Measurements from ENCODE around the gene CLCN1.
"Not testable (repeated sequence)": the region's sequence is repeated elsewhere in the genome, so short reads cannot be mapped to it uniquely, and the experiment has no call there.

The CLCN1 gene

DNA sequence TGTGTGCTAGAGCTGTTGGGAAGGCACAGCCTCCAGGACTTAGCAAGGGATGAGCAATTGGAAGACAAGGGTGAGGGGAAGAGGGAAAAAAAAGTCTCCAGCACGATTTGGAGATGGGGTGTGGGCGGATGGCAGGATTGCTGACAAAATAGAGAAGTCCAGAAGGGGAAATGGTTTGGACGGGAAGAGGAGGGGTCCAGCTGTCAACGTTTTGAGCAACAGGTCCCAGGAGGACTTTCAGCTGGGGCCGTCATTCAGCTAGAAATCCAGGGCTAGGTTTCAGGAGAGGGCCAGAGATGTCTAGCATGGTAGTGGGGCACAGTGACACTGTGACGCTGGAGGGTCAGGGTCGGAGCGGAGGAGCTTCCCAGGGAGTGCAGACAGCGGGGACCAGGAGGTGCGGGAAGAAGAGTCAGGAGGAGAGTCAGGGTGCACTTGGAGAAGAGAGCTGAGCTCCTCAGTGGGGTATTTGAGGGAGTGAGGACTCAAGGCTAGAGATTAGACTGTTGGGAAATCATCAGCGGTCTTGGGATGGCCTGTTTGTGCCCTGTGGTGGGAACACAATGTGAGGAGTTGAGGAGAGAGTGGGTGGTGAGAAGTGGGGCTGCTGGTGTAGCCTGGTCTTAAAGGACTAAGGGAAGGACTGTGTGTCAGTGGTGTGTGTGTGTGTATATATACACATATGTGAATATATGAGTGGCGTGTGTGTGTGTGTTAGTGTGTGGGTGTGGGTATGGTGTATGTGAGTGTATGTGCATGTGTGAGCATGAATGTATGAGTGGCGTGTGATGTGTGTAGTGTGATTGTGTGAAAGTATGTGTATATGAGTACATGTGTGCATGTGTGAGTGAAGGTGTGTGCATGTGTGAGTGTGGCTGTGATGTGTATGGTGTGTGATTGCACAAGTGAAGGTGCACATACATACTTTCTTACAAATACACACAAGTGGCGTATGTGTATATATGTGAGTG, 69.0 kb downstream of the CLCN1 start:
- DNase-seq (ENCODE audit: low read depth in 2 of 2) = no peak

- no peak for DNase-seq (ENCODE audit: low read depth in 2 of 2)
Observed at GRCh38 chr7:143385891-143386781, 70.2 kb downstream of the CLCN1 start.

- DNase-seq (ENCODE audit: low read depth in 2 of 2) = no peak
Observed at GRCh38 chr7:143387156-143387975, 71.5 kb downstream of the CLCN1 start.

- no peak for DNase-seq (ENCODE audit: low read depth in 2 of 2)
Observed at GRCh38 chr7:143388051-143388450, 72.1 kb downstream of the CLCN1 start.

DNA sequence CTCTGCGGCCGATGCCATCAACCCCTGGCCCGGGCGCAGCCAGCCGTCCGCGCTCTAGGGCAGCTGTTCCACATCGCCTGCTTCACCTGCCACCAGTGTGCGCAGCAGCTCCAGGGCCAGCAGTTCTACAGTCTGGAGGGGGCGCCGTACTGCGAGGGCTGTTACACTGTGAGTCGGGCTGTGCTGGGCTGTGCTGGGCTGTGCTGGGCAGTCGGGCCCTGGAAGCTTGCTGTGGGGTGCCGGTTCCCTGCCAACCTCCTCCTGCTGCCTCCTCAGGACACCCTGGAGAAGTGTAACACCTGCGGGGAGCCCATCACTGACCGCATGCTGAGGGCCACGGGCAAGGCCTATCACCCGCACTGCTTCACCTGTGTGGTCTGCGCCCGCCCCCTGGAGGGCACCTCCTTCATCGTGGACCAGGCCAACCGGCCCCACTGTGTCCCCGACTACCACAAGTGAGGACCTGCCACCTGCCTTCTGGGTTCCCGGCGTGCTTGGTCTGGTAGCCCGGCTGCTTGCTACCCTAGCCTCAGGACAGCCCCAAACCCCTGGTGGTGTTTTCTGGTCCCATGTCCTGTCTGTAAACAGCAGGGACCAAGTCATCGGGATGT, 72.7 kb downstream of the CLCN1 start:
- no peak for DNase-seq (ENCODE audit: low read depth in 2 of 2)

DNA sequence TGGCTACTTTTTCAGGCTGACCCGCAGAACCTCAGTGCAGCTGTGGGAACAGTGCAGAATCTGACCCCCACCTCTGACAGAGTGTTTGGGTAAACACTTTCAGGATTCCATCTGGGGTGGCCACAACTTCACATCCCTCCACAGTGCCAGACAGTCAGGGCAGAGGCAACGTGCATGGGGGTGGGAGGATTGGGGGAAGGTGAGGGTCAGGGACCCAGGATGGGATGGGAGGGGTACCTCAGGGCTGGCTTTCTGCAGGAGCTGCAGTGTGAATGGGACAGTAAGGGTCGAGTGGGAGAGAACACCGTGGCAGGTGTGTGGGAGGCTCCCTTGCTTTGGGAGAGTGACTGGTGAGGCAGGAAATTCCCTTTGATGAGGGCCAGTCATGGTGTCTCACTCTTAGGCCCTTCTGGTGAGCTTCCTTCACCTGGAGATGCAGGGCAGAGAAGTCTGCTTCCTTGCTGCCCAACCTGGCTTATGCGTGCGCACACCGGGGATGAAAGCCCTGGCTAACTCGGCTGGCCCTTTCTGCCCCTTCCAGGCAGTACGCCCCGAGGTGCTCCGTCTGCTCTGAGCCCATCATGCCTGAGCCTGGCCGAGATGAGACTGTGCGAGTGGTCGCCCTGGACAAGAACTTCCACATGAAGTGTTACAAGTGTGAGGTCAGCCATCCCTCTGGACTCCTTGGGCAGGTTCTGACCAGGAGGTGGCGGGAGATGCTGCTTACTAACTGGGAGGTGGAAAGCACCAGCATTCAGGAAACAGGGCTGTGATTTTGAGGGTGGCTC, 73.6 kb downstream of the CLCN1 start:
- DNase-seq (ENCODE audit: low read depth in 2 of 2) = no peak

- DNase-seq (ENCODE audit: low read depth in 2 of 2) = no peak
Observed at GRCh38 chr7:143390104-143390772, 74.3 kb downstream of the CLCN1 start.

DNA sequence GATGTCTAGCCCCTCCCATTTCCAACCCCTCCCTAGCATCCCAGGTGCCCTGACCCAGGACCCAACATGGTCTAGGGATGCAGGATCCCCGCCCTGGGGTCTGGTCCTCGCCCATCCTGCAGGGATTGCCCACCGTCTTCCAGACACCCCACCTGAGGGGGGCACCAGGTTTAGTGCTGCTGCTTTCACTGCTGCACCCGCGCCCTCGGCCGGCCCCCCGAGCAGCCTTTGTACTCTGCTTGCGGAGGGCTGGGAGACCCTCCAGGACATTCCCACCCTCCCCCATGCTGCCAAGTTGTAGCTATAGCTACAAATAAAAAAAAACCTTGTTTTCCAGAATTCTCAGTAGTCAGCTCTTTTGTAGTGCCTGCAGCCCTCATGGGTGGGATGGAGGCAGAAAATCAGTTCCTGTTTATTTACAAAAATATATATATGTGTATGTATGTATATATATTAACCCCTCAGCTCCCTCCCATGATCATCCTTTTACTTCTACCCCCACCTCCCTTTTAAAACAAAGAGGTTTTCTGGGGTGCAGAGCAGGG, 74.9 kb downstream of the CLCN1 start:
- DNase-seq (ENCODE audit: low read depth in 2 of 2) = no peak

DNA sequence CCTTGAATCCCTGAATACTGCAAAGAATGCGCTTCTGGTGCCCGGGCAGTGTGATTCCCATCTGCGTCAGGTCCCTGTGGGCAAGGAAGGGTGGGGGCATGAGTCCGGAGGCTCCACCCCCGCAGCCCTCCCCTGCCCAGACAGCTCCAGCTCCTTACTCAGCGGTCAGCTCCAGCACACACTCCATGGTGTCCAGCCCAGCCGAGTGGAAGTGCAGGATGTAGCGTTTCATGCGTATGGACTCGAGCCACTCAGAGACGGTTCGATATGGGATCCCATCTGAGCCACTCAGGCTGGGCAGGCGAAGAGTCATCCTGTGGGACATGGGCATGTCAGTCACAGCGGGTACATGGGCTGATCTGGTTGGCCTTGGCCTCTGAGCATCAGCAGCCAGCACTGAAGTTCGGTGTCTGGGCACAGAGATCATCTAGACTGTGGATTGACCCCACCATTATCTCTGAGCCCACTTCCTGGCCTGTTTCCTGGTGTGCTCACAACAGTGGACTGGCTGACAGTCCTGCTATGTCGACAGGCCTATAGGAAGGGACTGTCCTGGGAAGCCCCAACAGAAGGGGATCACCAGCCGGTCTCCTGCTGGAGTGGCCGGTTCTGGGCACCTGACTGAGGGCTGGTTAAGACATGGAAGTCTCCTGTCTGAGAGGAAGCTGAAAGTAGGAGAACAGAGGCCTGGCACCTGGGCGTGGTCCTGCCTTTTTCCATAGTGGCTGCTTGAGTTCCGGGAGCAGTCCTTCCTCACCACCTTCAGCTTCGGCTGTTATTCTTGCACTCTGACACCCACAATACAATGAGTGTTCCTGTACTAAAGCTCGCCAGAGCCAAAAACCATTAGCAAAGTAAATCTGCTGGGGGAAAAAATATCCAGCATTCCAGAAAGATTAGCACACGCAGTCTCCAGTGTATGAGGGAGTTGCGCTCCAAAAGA, 75.8 kb downstream of the CLCN1 start:
- DNase-seq (ENCODE audit: low read depth in 2 of 2) = no peak

- DNase-seq (ENCODE audit: low read depth in 2 of 2) = not testable (repeated sequence)
Observed at GRCh38 chr7:143392427-143392826, 76.5 kb downstream of the CLCN1 start.

- DNase-seq (ENCODE audit: low read depth in 2 of 2) = no peak
Observed at GRCh38 chr7:143392875-143393266, 77.0 kb downstream of the CLCN1 start.

- no peak for DNase-seq (ENCODE audit: low read depth in 2 of 2)
Observed at GRCh38 chr7:143393267-143394041, 77.5 kb downstream of the CLCN1 start.

DNA sequence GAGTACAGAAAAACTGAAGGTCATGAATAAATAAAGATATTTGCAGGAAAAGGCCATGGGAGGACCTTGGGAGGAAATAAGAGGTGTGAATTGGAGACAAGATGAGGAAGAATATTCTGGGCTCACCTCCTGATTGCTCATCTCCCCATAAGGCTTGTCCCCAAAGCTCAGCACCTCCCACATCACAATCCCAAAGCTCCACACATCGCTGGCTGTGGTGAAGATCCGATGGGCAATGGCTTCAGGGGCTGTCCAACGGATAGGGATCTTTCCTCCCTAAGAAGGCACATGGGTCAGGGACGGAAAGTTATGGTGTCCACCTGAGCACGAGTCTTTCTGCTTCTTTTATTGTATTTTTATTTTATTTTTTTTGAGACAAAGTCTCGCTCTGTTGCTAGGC, 78.2 kb downstream of the CLCN1 start:
- DNase-seq (ENCODE audit: low read depth in 2 of 2) = no peak

GRCh38 chr7:143394777-143395176, 78.9 kb downstream of the CLCN1 start:
- no peak for DNase-seq (ENCODE audit: low read depth in 2 of 2)

- no peak for DNase-seq (ENCODE audit: low read depth in 2 of 2)
Observed at GRCh38 chr7:143395187-143396149, 79.6 kb downstream of the CLCN1 start.

DNA sequence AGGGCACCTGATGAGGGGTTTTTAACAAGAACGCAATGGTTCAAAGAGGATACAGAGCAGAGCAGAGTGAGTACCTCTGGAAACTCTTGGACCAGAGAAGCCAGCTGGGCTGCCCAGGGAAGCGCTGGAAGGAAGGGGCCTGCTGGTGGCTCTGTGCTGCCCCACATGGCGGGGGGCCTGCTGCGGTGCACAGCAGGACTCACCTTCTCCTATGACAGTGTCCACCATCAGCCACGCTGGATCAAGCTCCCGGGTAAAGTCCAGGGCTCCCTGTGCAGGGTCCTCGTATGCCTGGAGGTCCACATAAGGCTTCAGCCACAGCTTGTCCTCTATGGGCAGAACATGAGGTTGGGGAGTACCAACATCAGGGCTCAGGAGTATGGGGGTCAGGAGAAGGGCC, 80.3 kb downstream of the CLCN1 start:
- DNase-seq (ENCODE audit: low read depth in 2 of 2) = no peak
